Measurements from ENCODE around the gene TDRKH.

The TDRKH gene

DNA sequence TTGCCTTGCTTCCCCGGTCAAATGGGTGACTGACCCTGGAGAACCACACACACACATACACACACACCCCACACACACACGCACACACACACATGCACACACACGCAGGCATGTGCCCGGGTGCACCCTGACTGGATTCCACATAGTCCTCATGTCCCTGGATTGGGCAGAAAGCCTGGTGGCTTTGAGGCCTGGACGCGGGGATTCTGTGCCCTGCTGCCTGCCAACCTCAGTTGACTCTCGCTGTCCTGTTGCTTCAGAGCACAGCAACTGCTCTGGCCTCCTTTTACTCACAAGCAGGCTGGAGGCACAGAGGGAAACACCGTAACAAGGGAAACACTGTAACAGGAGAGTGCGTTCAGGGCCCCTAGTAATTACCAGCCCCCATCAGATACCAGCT, 34.9 kb upstream of the TDRKH start:
- Histone ChIP-seq H4K20me1 (no peaks in the 10 kb centered on the region), H3K4me2 (peak overlapping the region; percentile 88), H3K27ac (peak overlapping the region; percentile 7; the same call in 1 of the 2 replicates), H3K27me3 (no peaks in the 10 kb centered on the region), H3K4me1 (peaks cover 99% of the 10 kb centered on the region), H3K36me3 (no peaks in the 10 kb centered on the region), H3K4me3 (no peak overlapping the region), H3K9me3 (no peaks in the 10 kb centered on the region), H3K9ac (no peak overlapping the region)
- no peak for TF ChIP-seq Cebpa-rat (IDR thresholded peaks at IDR 0.05)

DNA sequence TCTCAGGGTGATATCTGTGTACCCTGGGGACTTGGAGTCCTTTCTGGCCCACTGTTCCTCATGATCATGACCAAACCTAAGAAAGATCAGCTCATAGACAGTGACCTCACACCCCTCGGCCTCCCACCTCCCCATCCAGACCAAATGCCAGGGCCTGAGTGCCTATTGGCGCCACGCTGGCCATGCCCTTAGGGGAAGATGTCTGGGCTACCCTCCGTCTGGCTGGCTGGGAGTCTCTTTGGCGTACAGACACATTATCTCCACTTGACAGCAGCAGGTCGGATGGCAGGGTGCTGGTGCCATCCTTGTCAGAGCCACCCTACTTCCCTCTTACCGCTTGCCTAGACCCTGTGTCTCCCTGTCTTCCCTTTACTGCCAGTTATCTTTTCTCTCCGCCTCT, 32.9 kb upstream of the TDRKH start:
- no peaks in the 10 kb centered on the region for H4K20me1 ChIP-seq
- H3K27ac ChIP-seq = no peak overlapping the region
- peaks cover 99% of the 10 kb centered on the region for H3K4me1 ChIP-seq
- no peak for TF ChIP-seq Cebpa-rat (IDR thresholded peaks at IDR 0.05)
- H3K4me3 ChIP-seq = no peak overlapping the region
- H3K27me3 ChIP-seq = no peaks in the 10 kb centered on the region
- no peaks in the 10 kb centered on the region for H3K36me3 ChIP-seq
- no peaks in the 10 kb centered on the region for H3K9me3 ChIP-seq
- H3K9ac ChIP-seq = no peak overlapping the region
- peak overlapping the region; percentile 86 for H3K4me2 ChIP-seq

DNA sequence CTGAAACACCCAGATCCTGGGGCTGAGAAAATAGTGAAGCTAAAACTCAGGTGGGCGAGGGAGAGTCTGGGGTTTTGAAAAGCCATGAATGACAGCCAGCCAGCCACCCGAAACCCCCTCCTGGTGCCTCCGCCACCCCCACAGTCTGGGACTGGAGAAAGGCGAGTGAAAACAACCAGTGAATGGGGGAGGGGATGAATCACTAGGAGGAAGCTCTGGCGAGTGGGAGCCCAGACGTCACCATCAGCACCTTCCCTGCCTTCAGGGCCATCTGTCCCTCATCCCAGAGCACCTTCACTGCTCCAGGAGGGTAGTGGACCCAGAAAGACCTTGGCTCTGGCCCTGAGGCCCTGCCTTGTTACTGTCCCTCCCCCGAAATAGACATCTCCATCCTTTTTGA, 32.1 kb upstream of the TDRKH start:
- H3K27ac ChIP-seq = peak overlapping the region; percentile 42
- H3K4me2 ChIP-seq = peak overlapping the region; percentile 86
- no peaks in the 10 kb centered on the region for H3K9me3 ChIP-seq
- H4K20me1 ChIP-seq = no peaks in the 10 kb centered on the region
- H3K27me3 ChIP-seq = no peaks in the 10 kb centered on the region
- H3K36me3 ChIP-seq = no peaks in the 10 kb centered on the region
- H3K4me3 ChIP-seq = no peak overlapping the region
- H3K9ac ChIP-seq = peak overlapping the region; percentile 1; the same call in 1 of the 2 replicates
- H3K4me1 ChIP-seq = peaks cover 99% of the 10 kb centered on the region
- TF ChIP-seq Cebpa-rat (IDR thresholded peaks at IDR 0.05) = no peak

DNA sequence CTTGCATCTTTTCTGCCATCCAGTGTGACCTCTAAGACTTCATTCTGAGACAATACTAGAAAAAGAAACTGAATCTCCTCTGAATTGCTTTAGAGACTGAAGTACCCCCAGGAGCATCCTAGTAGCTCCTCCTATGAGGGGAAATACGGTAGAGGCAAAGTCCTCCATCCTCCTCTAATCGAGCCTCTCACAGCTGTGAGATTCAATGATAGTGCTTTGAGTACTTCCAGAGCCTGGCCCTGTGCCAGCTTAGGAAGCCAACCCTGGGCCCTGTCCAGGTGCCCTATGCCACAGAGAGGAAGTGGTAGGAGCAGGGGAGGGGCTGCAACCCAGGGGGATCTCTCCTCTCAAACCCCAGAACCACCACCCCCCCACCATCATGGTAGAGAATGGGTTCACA, 30.6 kb upstream of the TDRKH start:
- Histone ChIP-seq H3K9me3 (no peaks in the 10 kb centered on the region), H3K9ac (no peak overlapping the region), H3K27me3 (no peaks in the 10 kb centered on the region), H3K4me3 (no peak overlapping the region), H3K36me3 (no peaks in the 10 kb centered on the region), H4K20me1 (no peaks in the 10 kb centered on the region), H3K4me2 (peak overlapping the region; percentile 86), H3K27ac (no peak overlapping the region), H3K4me1 (peaks cover 99% of the 10 kb centered on the region)
- no peak for TF ChIP-seq Cebpa-rat (IDR thresholded peaks at IDR 0.05)

DNA sequence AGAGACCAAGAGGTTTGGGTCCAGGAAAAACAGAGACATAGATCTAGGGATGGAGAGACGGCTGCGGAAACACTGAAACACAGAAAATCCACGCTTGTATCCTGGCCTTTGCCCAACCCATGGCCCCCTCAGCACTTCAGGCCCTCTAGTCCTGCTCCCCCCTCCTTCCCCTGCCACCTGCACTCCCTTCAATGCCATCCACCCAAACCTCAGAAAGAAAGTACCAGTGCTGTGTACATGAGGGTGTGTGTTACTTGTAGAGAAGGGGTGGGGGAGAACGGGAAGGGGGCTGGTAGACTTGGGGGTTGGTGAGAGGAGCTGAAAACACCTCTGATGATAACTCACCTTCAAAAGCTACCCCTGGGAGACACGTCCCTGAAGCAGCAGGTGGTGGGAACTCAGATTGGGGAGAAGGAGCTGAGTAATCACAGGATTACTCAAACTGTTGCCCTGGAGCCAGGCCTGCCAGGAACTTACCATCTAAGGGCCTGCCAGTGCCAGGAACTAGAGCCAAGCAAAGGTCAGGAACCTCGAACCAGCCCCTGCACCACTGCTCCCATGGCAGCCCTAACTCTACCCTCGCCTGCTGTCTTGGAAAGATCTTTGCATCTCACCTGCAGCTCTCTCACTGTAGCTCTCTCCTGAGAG, 29.8 kb upstream of the TDRKH start:
- H3K27ac ChIP-seq = peak overlapping the region; percentile 77; the same call in 1 of the 2 replicates
- H4K20me1 ChIP-seq = no peaks in the 10 kb centered on the region
- peaks cover 99% of the 10 kb centered on the region for H3K4me1 ChIP-seq
- H3K4me2 ChIP-seq = peak overlapping the region; percentile 86
- H3K4me3 ChIP-seq = no peak overlapping the region
- TF ChIP-seq Cebpa-rat (IDR thresholded peaks at IDR 0.05) = no peak
- H3K27me3 ChIP-seq = no peaks in the 10 kb centered on the region
- no peaks in the 10 kb centered on the region for H3K9me3 ChIP-seq
- H3K36me3 ChIP-seq = no peaks in the 10 kb centered on the region
- no peak overlapping the region for H3K9ac ChIP-seq

DNA sequence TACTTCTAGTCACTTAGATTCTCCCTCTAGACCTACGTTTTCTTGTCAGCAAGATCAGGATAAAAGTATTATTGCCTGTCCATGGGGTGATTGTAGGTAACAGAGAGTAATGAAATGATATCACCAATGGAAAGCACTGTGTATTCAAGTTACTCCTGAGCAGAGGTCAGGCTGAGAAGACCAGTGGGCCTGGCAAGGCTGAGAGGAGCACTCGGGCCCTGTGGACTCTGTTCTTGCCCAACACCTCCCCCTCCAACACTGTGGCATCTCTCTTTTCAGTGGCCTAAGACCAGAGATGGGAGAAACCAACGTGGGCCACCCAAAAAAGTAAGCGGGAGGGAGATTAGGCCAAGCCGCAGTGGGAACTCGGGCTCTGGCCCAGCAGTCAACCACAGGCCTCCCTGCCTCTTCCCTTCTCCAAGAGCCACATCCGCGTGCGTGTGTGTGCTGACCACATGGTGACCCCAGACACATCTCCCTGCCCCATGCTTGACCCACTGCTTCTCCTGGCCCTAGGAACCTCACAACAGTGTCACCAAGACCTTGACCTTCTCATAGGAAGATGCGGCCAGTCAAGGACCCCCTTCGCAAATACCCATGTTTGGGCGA, 29.0 kb upstream of the TDRKH start:
- peak overlapping the region; percentile 86 for H3K4me2 ChIP-seq
- H3K4me1 ChIP-seq = peaks cover 99% of the 10 kb centered on the region
- no peak for TF ChIP-seq Cebpa-rat (IDR thresholded peaks at IDR 0.05)
- no peaks in the 10 kb centered on the region for H3K27me3 ChIP-seq
- no peak overlapping the region for H3K9ac ChIP-seq
- no peaks in the 10 kb centered on the region for H3K9me3 ChIP-seq
- H3K27ac ChIP-seq = peak overlapping the region; percentile 77
- no peaks in the 10 kb centered on the region for H3K36me3 ChIP-seq
- no peaks in the 10 kb centered on the region for H4K20me1 ChIP-seq
- H3K4me3 ChIP-seq = no peak overlapping the region

DNA sequence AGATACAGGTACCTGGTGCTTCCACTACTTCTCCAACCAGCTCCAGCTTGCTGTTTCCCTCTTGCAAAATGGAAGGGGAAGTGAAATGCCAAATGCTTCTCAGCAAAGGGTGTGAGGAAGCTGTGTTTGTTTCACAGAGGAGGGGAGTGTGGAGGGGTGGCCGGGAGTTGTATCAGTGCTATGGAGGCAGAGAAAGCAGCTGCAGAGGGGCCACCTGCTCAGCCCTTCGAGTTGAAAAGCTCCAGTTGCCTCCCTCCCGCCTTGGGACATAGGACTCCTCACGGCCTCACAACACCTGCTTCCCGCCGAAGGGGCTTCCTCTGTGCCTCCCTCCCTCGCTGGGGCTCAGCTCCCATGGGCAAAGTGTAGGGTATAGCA, 27.0 kb upstream of the TDRKH start:
- no peaks in the 10 kb centered on the region for H3K27me3 ChIP-seq
- H3K4me2 ChIP-seq = peak overlapping the region; percentile 86
- peak overlapping the region; percentile 34; the same call in 1 of the 2 replicates for H3K4me3 ChIP-seq
- no peaks in the 10 kb centered on the region for H3K36me3 ChIP-seq
- peaks cover 94% of the 10 kb centered on the region for H3K4me1 ChIP-seq
- H3K9ac ChIP-seq = peak overlapping the region; percentile 8; the same call in 1 of the 2 replicates
- no peak; the same call in 1 of the 2 replicates for TF ChIP-seq Cebpa-rat (IDR thresholded peaks at IDR 0.05)
- no peaks in the 10 kb centered on the region for H3K9me3 ChIP-seq
- no peaks in the 10 kb centered on the region for H4K20me1 ChIP-seq
- H3K27ac ChIP-seq = peak overlapping the region; percentile 77

DNA sequence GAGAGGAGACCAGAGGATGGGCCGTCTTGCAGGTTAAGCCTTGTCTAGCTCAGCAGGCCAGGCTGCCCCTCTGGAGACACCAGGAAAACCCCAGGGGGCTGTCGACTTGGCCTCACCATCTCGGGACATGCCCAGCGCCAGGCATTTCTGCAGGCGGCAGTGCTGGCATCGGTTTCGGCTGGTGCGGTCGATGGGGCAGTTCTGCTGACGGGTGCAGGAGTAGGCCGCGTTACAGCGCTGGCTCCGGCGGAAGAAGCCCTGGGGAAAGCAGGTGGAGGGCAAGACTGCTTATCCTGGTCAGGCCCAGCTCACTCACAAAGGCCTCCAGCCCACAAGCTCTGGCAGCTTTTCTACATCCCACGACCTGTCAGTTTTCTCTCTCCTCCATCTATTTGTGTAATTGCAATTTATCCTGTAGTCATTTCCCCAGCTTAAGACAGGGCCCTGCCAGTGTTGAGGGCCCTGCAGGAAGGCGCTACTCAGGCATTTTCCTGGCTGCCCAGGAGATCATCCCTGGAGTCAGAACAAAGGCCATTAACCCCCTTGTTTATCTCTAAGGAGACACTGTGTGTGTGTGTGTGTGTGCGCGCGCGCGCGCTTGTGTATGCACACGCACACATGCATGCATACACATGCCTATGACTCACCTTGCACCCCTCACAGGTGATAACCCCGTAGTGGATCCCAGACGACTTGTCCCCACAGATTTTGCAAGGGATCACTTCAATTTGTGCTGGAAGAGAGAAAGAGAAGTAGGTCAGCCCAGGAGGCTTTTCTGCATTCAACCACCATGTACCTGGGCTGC, 26.4 kb upstream of the TDRKH start:
- H3K4me3 ChIP-seq = peak overlapping the region; percentile 34
- TF ChIP-seq Cebpa-rat (IDR thresholded peaks at IDR 0.05) = no peak
- H3K4me1 ChIP-seq = peaks cover 88% of the 10 kb centered on the region
- H3K27ac ChIP-seq = peak overlapping the region; percentile 77
- H3K36me3 ChIP-seq = no peaks in the 10 kb centered on the region
- H3K27me3 ChIP-seq = no peaks in the 10 kb centered on the region
- peak overlapping the region; percentile 54; the same call in 1 of the 2 replicates for H3K9ac ChIP-seq
- no peaks in the 10 kb centered on the region for H4K20me1 ChIP-seq
- peak overlapping the region; percentile 86 for H3K4me2 ChIP-seq
- no peaks in the 10 kb centered on the region for H3K9me3 ChIP-seq

DNA sequence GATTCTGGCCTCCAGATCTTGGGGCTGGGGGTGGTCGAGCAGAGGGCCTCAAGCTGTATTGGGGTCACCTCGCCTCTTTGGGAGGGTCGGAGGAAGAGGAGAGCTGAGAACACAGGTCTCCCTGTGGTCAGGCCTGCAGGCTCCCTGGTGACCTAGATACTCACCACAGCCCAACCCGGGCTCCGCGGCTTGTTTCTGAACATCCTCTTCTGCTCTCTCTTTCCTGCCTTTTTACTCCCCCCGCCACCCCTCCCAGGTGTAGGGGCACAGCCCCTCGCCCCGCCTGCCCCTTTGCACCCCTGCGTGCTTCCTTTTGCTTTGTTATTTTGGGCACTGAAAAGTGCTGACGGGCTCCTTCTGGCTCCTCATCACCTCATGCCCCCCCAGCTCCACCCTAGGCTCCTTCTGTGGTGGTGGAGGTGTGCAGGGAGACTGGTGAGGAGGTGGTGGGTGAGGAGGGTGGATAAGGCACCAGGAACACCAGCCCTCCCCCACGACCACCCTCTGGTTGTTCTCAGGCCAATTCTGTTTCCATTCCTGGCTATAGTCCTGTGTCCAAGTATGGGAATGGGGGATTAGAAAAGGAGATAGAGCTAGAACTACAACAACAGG, 25.5 kb upstream of the TDRKH start:
- H3K9ac ChIP-seq = peak overlapping the region; percentile 54; the same call in 1 of the 2 replicates
- TF ChIP-seq Cebpa-rat (IDR thresholded peaks at IDR 0.05) = no peak

More for the DNA sequence above, 25.5 kb upstream of the TDRKH start:
- no peaks in the 10 kb centered on the region for H3K27me3 ChIP-seq
- peak overlapping the region; percentile 34; the same call in 1 of the 2 replicates for H3K4me3 ChIP-seq
- H3K27ac ChIP-seq = peak overlapping the region; percentile 77
- no peaks in the 10 kb centered on the region for H4K20me1 ChIP-seq
- peak overlapping the region; percentile 86 for H3K4me2 ChIP-seq
- H3K9me3 ChIP-seq = no peaks in the 10 kb centered on the region
- peaks cover 83% of the 10 kb centered on the region for H3K4me1 ChIP-seq
- no peaks in the 10 kb centered on the region for H3K36me3 ChIP-seq

All from BLaER1 (cell line).